ENCODE data around the gene PTPRD.

- TF ChIP-seq CTCF (conservative IDR thresholded peaks at IDR 0.05 in 1 of 2, IDR thresholded peaks at IDR 0.05 in 1 of 2; ENCODE audit: low read depth in 1 of 2, low read length in 2 of 2), result no peak
- no peak for TF ChIP-seq EZH2 (IDR thresholded peaks at IDR 0.05; ENCODE audit: low read length, missing control alignments)
Measured at GRCh38 chr9:8492679-8493078, 2120.1 kb downstream of the PTPRD start.

Data from fibroblast of lung (primary cell).